Measurements from ENCODE around the gene NMS.

NMS gene

GRCh38 chr2:100494712-100495111, 24.4 kb downstream of the NMS start:
- DNase-seq = no peak

GRCh38 chr2:100502782-100503181, 32.5 kb downstream of the NMS start:
- no peak for DNase-seq

DNA sequence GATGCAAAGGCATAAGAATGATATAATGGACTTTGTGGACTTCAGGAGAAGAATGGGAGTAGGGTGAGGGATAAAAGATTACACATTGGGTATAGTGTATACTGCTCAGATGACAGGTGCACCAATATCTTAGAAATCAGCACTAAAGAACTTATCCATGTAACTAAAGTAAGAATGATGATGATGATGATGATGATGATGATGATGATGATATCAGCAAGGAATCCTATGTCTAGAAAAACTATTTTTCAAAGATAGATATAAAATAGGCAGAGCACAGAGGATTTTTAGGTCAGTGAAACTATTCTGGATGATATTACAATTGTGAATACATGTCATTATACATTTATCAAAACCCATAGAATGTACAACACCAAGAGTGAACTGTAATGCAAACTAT, 34.3 kb downstream of the NMS start:
- DNase-seq = no peak

- no peak for DNase-seq
These were observed 38.8 kb downstream of the NMS start for GRCh38 chr2:100509066-100509465.

- no peak for DNase-seq
These were observed 43.4 kb downstream of the NMS start for GRCh38 chr2:100513650-100514049.

- DNase-seq = no peak
These were observed 47.3 kb downstream of the NMS start for GRCh38 chr2:100517556-100517955.

- DNase-seq = no peak
These were observed 48.5 kb downstream of the NMS start for GRCh38 chr2:100518801-100519200.

DNA sequence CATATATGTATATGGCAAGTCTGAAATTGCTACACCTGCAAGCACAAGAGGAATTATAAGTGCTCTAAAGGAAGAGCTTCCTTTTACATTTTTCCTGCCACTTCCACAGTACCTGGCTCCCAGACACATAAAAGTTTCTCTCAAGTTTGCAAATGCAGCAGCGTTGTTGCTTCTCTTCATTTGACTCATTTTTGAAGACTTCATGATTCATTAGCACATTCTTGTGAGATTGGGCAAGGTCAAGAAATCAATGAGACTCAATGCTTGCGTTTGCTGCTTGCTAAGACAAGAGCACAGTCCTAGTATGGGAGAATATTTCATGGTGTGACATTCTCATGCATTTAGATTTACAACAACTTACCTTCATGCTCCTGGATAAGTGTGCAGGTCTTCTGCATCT, 49.9 kb downstream of the NMS start:
- no peak for DNase-seq

GRCh38 chr2:100522430-100522829, 52.1 kb downstream of the NMS start:
- DNase-seq = no peak

DNA sequence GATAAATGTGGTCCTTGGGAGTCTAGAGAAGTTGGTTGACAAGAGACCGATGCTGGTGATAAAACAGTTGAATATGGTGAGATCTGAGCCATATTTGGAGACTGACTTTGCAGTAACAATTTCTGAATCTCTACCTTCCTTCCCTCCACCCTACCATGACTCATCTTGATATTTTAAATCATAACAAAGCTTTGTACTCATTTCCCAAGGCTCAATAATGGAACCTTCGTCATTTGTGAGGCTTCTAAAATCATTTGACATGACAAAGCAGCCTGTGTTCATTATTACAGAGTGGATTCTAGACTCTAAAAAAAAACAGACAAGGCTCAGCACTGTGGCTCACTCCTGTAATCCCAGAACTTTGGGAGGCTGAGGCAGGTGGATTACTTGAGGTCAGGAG, 54.0 kb downstream of the NMS start:
- no peak for DNase-seq

- no peak for DNase-seq
These were observed 56.6 kb downstream of the NMS start for GRCh38 chr2:100526868-100527267.

DNA sequence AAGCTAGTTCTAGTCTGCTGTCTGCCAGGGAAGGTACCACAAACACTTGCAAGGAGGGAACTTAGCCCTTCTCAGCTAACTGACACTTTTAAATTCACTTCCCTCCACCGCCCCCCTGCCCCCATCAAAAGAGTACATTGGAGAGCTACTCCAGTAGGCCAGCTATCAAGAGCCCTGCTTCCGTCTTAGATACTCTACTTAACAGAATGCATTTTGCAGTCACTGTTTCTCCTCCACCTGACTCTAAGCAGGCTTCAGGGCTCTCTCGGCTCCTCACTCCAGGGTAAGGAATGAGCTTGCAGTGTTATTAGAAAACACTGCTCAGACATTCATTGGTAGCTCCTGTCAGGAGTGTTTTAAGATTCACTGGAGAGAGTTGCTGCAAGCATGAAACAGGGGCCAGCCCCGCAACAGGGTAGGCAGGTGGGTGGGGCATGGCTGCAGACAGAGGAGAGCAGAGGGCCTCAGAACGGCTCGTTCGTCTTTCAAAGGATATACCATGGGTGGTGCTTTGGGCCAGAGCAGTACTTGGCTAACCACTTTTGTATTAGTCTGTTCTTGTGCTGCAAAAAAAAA, 57.2 kb downstream of the NMS start:
- DNase-seq = no peak

DNA sequence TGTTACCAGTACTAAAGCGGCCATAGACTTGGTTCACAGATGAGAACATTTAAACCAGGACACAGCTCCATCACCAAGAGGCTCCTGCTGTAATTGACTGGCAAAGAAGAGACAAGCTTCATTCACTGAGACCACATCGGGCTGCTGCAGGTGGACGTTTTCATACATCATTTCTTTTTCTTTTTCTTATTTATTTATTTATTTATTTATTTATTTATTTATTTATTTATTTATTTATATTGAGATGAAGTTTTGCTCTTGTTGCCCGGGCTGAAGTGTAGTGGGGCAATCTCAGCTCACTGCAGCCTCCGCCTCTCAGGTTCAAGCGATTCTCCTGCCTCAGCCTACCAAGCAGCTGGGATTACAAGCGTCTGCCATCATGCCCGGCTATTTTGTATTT, 58.9 kb downstream of the NMS start:
- no peak for DNase-seq

DNA sequence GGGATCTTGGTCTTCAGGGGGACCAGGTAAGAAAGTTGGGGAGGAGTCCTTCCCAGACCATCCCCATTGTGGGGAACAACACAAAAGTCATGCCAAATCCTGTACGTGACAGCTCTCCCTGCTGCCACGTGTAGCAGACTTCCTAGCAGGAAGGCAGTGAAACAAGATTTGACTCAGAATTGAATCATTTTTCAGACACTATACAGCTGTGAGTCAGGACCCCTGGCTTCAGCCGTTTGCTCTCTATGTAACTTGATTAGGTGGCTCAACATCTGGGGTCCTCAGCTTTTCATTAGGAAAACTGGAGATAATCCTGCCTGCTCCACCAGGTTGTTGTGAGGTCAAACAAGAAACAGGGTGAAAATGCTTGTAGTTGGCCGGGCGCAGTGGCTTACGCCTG, 59.6 kb downstream of the NMS start:
- DNase-seq = no peak

Data from activated CD4-positive, alpha-beta T cell treated with anti-CD3 and anti-CD28 coated beads for 4 hours (primary cell).